Cardiac muscle cell (in vitro differentiated cells and primary cell): Measurements from ENCODE around the gene ZRANB3. TPM values are rescaled to one million over a fixed set of nuclear protein-coding genes. Genes with fewer than 3 reads are reported as not detected.
A peak's percentile ranks its signal among the peaks of the same experiment; 100 is the strongest.

Experiments used
- DNase-seq, 2 donors: peaks; one replicate each; pipeline versions ENCODE4 v3.0.0 to v3.0.0-alpha.2; 2010 to 2017; ENCODE audit warnings: low read depth in 1 of 2, low spot score in 1 of 2
- H3K27ac ChIP-seq: fragments of 200-600 bp; sonication (generic); 2 replicates; pipeline ENCODE4 v1.5.1; 2016
- H3K27me3 ChIP-seq: fragments of 200-600 bp; sonication (generic); 2 replicates; pipeline ENCODE4 v1.6.0; 2016; ENCODE audit warnings: control low read depth
- H3K36me3 ChIP-seq: fragments of 200-600 bp; sonication (generic); 2 replicates; pipeline ENCODE4 v1.5.1; 2016; ENCODE audit warnings: control low read depth
- H3K4me1 ChIP-seq: fragments of 200-600 bp; sonication (generic); 2 replicates; pipeline ENCODE4 v1.8.1; 2017; ENCODE audit warnings: low read depth, mild to moderate bottlenecking, mixed run types
- H3K4me3 ChIP-seq: fragments of 200-600 bp; sonication (generic); 2 replicates; pipeline ENCODE4 v1.5.1; 2016; ENCODE audit warnings: mild to moderate bottlenecking
- H3K9me3 ChIP-seq: fragments of 200-600 bp; sonication (generic); 2 replicates; pipeline ENCODE4 v1.5.1; 2017; ENCODE audit warnings: low read depth, mild to moderate bottlenecking, control low read depth
- polyA plus RNA-seq: library from polyadenylated mRNA; unstranded; fragments of >200 nt; fragmentation: Nextera tagmentation; extraction: Ambion mirVana; gene quantifications from 2 replicates; pipeline ENCODE4 v1.2.1, GENCODE V29; 2016
- total RNA-seq: library from RNA; depleted of rRNA; stranded (reverse); fragments of >200 nt; gene quantifications from 2 replicates; pipeline ENCODE4 v1.2.3, GENCODE V29; 2016
- TF ChIP-seq, protein P1 (sequence below): IDR thresholded peaks from 2 replicates; pipeline ENCODE4 v1.5.1; 2012; ENCODE audit warnings: low read depth, mild to moderate bottlenecking, low read length

ZRANB3 gene
- total and polyA plus RNA-seq, 2 experiments from 2014 or later = 3.9 to 8.8 TPM

DNA sequence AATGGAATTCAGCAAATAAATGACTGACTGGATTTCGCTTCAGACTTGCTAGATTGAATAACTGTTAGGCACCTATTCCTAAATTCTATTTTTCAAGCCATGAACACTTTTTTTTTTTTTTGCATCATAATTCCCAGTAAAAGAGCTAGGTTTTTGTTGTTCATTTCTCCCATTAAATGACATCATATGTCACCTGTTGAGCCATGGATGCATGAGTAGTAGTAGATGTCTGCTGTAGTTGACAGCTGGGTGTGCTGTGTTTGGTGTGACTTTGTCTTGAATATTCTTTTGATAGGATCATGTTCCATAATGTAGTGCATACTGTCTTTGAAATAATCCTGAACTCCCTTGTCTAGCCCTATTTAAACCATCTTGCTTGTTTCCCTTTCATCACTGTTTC is 363.7 kb downstream of the ZRANB3 start:
- no peak overlapping the region for H3K27ac ChIP-seq
- H3K9me3 ChIP-seq = no peaks in the 10 kb centered on the region
- no peaks in the 10 kb centered on the region for H3K4me1 ChIP-seq
- peaks cover 56% of the 10 kb centered on the region for H3K36me3 ChIP-seq
- no peak overlapping the region for H3K4me3 ChIP-seq
- no peaks in the 10 kb centered on the region for H3K27me3 ChIP-seq
- DNase-seq = no peak
- TF ChIP-seq, protein P1, sequence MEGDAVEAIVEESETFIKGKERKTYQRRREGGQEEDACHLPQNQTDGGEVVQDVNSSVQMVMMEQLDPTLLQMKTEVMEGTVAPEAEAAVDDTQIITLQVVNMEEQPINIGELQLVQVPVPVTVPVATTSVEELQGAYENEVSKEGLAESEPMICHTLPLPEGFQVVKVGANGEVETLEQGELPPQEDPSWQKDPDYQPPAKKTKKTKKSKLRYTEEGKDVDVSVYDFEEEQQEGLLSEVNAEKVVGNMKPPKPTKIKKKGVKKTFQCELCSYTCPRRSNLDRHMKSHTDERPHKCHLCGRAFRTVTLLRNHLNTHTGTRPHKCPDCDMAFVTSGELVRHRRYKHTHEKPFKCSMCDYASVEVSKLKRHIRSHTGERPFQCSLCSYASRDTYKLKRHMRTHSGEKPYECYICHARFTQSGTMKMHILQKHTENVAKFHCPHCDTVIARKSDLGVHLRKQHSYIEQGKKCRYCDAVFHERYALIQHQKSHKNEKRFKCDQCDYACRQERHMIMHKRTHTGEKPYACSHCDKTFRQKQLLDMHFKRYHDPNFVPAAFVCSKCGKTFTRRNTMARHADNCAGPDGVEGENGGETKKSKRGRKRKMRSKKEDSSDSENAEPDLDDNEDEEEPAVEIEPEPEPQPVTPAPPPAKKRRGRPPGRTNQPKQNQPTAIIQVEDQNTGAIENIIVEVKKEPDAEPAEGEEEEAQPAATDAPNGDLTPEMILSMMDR = no peak

DNA sequence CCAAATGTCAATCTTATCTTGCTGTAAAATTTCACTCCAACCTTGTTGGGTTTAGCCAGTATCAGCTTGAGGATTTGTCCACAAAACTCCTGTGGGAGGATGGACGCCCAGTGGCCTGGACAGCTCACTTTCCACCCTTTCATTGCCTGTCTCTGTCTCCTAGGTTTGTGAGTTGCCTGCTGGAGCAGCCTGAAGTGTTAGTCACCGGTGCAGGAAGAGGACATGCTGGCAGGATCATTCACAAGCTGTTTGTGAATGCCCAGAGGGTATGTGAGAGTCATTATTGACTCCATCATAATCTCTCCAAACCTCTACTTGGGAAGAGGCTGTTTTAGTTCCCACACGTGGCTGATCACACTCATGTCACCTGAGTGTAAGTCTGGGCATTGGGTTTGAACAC is 366.6 kb downstream of the ZRANB3 start:
- Histone ChIP-seq H3K27me3 (no peaks in the 10 kb centered on the region), H3K27ac (no peak overlapping the region), H3K9me3 (no peaks in the 10 kb centered on the region), H3K4me1 (no peaks in the 10 kb centered on the region), H3K4me3 (no peak overlapping the region), H3K36me3 (peaks cover 58% of the 10 kb centered on the region)
- peak in 1 of 2 donors; percentile 29 for DNase-seq
- TF ChIP-seq, protein P1 = no peak

DNA sequence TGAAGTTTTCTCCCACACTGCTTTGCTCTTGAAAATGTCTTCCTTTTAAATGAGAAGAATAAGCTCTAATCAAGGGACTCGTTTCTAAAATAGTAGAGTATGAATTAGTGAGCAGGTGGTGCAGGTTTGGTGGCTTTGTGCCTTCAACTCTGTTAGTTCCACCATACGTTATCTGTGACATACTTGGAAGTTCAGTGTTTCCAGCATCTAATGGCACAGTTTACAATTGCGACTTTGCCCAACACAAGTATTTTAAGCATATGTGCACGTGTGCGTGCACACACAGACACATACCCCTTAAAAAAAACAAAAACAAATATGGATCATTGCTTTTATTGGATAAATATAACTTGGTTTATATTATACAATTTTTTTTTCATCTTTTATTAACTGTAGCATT is 367.1 kb downstream of the ZRANB3 start:
- DNase-seq = no peak
- no peaks in the 10 kb centered on the region for H3K9me3 ChIP-seq
- H3K27ac ChIP-seq = no peak overlapping the region
- TF ChIP-seq, protein P1 = no peak
- no peaks in the 10 kb centered on the region for H3K4me1 ChIP-seq
- H3K27me3 ChIP-seq = no peaks in the 10 kb centered on the region
- H3K4me3 ChIP-seq = no peak overlapping the region
- peaks cover 52% of the 10 kb centered on the region for H3K36me3 ChIP-seq

DNA sequence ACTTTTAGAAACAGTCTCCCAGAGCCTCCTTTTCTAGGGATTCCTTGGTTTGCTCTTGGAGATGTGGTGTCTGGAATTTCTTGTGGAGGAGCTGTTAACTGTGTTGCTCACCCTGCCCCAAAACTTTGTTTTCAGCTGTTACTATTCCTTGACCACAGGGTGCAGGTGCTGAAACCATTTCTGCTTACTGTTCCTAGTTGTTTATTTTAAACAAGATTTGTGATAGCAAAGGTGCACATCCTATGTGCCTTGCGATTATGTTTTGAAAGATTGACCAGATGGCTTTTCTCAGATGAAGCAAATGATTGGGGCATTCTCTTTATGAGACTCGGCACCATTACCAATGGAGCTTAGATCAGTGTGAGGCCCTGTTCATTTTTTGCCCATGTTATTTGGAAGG is 367.7 kb downstream of the ZRANB3 start:
- Histone ChIP-seq H3K4me1 (no peaks in the 10 kb centered on the region), H3K9me3 (no peaks in the 10 kb centered on the region), H3K36me3 (peaks cover 47% of the 10 kb centered on the region), H3K27ac (no peak overlapping the region), H3K4me3 (no peak overlapping the region), H3K27me3 (no peaks in the 10 kb centered on the region)
- no peak for DNase-seq
- TF ChIP-seq, protein P1 = no peak

DNA sequence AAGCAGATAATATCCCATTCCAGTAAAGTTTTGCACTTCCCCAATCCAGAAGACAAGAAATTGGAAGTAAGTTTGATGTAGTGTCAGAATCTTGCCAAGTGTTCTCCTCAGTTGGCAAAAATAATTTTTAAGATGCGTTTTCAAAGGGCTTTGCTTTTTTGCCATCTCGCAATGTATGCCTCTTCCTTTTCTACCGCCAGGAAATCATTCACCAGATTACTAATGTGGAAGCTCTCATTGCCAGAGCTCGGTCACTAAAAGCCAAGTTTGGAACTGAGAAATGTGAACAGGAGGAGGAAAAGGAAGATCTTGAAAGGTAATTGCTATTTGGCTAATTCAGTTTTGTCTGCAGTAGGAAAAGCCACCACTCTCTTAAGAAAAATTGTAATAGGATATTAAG is 368.2 kb downstream of the ZRANB3 start:
- no peaks in the 10 kb centered on the region for H3K4me1 ChIP-seq
- no peak overlapping the region for H3K4me3 ChIP-seq
- peaks cover 47% of the 10 kb centered on the region for H3K36me3 ChIP-seq
- H3K27ac ChIP-seq = no peak overlapping the region
- TF ChIP-seq, protein P1 = no peak
- no peaks in the 10 kb centered on the region for H3K9me3 ChIP-seq
- H3K27me3 ChIP-seq = no peaks in the 10 kb centered on the region
- no peak for DNase-seq

DNA sequence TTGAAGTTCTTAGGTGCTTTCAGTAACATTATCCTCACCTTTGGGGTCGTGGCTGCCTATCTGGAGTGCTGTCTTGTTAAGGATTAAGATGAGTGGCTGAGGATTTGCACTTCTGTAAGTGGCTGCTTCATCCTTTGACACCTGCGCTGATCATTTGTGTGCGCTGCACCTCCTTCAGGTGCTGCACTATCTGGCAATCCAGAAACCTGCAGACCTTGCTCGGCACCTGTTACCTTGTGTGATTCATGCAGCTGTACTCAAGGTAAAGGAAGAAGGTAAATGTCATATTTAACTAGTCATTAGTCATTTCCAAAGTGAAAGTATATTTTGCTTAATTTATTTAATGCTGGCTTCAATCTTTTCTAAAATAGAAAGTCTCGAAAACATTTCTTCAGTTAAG is 368.6 kb downstream of the ZRANB3 start:
- Histone ChIP-seq H3K4me1 (no peaks in the 10 kb centered on the region), H3K9me3 (no peaks in the 10 kb centered on the region), H3K27ac (no peak overlapping the region), H3K27me3 (no peaks in the 10 kb centered on the region), H3K4me3 (no peak overlapping the region), H3K36me3 (peaks cover 44% of the 10 kb centered on the region)
- no peak for DNase-seq
- TF ChIP-seq, protein P1 = no peak
